Right renal pelvis (tissue), 4 donors: ENCODE results near the gene DST. TPM values are rescaled to one million over a fixed set of nuclear protein-coding genes. Genes with fewer than 3 reads are reported as not detected.

ENCODE experiments used
- DNase-seq, 4 donors: peaks; one replicate each; pipeline ENCODE4 v3.0.0-alpha.2; 2013; ENCODE audit warnings: low read depth in 4 of 4, low spot score in 3 of 4, missing footprints in 1 of 4
- polyA plus RNA-seq, 4 donors: library from polyadenylated mRNA; unstranded; fragments of 120-200 nt; gene quantifications; one replicate each; pipeline ENCODE4 v1.2.1, GENCODE V29; 2013; ENCODE audit not compliant: insufficient read length in 4 of 4

The DST gene
- polyA plus RNA-seq, 4 donors = 177 to 210 (median 192) TPM

GRCh38 chr6:56541030-56541600 is 101.6 kb downstream of the DST start:
- no peak for DNase-seq

GRCh38 chr6:56540232-56541029 is 102.3 kb downstream of the DST start:
- DNase-seq = no peak

GRCh38 chr6:56539527-56540105 is 103.1 kb downstream of the DST start:
- no peak for DNase-seq

- DNase-seq = no peak
Observed at GRCh38 chr6:56538851-56539250, 103.8 kb downstream of the DST start.

- no peak for DNase-seq
Observed at GRCh38 chr6:56537223-56537770, 105.4 kb downstream of the DST start.

- DNase-seq = no peak
Observed at GRCh38 chr6:56536536-56536935, 106.2 kb downstream of the DST start.

GRCh38 chr6:56535626-56536025 is 107.1 kb downstream of the DST start:
- DNase-seq = no peak

DNA sequence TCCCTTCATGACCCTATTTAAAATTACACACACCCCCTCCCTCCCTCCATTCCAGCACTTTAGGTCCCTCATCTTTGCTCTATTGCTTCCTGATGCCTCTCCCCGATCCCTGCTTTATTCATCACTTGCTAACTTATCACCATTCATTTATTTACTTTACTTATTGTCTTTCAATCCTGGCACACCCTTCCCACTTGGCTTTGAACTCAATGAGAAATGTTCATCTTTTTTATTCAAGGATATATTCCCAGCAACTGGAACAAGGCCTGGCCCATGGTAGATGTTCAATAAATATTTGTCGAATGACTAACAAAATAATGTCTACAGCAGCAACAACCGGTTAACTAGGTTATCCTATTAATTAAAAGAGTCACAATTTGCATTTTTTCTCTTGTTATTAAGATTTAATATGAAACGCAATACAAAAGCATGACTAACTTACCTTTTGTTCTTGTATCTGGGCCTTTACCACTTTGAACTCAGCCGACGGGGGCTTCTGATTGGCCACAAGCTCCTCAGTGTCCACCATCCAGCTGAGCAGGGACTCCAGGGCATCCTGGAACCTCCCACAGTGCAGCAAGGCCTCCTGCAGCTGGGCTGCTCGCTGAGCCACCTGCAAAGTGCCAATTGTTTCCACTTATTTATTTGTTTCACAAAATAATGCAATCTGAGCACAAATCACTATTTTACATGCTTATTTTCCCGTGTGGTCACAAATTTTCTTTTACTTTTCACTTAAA is 107.8 kb downstream of the DST start:
- no peak for DNase-seq

DNA sequence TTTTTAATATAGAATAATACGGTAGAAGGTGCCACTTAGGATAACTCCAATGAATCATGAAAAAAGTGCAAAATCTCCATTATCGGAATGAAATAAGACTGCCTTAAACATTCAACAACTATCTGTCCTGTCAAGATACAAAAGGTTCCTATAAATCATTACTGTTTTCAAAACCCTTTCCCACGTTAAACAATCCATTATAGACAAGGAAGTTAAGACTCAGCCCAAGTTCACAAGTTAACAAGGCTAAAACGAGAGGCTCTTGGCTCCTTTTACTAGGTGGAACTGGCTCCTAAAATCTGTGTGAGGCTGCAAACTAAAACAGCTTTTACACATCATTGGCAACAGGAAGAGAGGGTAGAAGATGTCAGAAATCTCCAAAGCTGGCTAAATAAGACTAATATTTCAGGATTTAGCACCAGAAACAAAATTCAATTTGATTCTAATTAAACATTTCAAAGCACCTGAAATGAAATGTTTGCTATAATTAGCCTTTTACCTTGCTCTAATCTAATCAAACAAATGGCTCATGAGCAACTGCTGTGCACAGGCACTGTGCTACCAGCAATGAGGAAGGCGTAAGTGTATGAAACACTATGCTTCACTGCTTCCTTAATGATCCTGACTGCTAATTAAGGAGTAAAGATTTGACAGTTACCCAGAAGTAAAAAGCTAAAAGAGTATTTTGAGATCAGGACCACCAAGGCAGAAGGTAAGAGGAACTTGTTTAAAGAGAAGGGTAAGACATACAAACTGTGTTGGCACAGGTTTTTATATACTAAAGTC is 109.7 kb downstream of the DST start:
- DNase-seq = no peak

DNA sequence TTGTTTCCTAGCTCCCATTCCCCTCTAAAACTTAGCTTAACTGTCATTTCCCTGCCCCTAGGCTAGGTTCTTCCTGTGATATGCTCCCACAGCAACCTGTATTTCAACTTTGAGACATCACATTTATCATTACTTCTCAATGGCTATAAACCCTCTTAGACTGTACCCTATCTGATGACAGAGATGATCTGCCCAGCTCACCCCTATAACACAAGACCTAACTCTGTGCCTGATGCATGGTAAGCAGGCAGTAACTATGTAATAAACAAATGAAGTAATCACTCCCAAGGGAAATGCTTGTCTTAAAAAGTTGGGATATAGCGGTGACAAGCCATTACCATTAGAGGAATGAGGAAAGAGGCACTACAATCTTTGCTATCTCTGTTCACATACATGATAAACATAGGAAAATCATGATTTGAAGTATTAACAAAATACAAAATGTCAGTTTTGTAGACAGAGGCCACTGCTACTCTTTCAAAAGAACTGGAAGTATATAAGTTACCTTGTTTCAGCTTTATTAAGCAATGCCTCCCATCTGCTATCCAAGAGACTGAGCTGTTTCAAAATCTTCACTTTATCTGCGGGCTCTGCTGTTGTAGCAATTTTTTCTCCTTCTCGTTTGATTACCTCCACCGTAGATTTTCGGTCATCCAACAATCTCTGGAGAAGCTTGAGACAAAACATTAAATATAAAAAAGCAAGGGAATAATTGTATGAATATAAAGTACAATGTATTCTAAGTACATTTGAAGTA is 110.7 kb downstream of the DST start:
- DNase-seq = no peak

- DNase-seq = no peak
Observed at GRCh38 chr6:56529594-56530191, 113.0 kb downstream of the DST start.

DNA sequence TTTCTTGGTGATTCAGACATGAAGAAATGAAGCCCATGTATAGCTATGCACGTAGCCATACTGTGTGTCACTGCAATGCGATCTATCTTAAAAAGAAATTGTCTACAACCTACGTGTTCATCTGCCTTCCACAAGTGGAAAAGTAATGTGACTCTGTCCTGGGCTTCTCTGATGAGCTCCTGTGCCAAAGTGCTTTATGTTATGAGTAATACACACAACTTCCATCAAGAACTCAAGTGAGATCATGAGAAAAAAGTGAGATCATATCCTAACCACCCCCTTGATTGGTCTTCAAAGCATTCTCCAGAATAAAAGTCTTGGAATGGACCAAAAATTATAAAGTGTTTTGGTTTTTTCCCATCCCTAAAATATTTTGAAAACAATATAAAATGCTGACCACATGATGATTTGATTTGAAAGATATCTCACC is 114.3 kb downstream of the DST start:
- no peak for DNase-seq

- DNase-seq = no peak
Observed at GRCh38 chr6:56527934-56528333, 114.8 kb downstream of the DST start.

GRCh38 chr6:56526860-56527544 is 115.7 kb downstream of the DST start:
- DNase-seq = no peak

GRCh38 chr6:56525974-56526789 is 116.5 kb downstream of the DST start:
- no peak for DNase-seq

- no peak for DNase-seq
Observed at GRCh38 chr6:56524891-56525703, 117.6 kb downstream of the DST start.
